Testis (tissue), 2 donors: Measurements from ENCODE around the gene SLC7A6.

Experiments used
- POLR2A ChIP-seq: fragments of 450-650 bp; IDR thresholded peaks from one replicate; pipeline ENCODE4 v1.6.1; 2017; ENCODE audit warnings: antibody characterized with exemption, mild to moderate bottlenecking, moderate library complexity
- TF ChIP-seq, protein P1 (sequence below), 3 experiments: fragments of 450-650 bp in 2 of 3; fragments of 200-600 bp in 1 of 3; sonication (generic) in 1 of 3; IDR thresholded peaks; one replicate each; pipeline ENCODE4 v1.5.1; 2016 to 2019; ENCODE audit warnings: antibody characterized with exemption in 3 of 3, mild to moderate bottlenecking in 2 of 3, moderate library complexity in 1 of 3

GRCh38 chr16:68228652-68229051 is 35.7 kb upstream of the SLC7A6 start:
- TF ChIP-seq, protein P1, sequence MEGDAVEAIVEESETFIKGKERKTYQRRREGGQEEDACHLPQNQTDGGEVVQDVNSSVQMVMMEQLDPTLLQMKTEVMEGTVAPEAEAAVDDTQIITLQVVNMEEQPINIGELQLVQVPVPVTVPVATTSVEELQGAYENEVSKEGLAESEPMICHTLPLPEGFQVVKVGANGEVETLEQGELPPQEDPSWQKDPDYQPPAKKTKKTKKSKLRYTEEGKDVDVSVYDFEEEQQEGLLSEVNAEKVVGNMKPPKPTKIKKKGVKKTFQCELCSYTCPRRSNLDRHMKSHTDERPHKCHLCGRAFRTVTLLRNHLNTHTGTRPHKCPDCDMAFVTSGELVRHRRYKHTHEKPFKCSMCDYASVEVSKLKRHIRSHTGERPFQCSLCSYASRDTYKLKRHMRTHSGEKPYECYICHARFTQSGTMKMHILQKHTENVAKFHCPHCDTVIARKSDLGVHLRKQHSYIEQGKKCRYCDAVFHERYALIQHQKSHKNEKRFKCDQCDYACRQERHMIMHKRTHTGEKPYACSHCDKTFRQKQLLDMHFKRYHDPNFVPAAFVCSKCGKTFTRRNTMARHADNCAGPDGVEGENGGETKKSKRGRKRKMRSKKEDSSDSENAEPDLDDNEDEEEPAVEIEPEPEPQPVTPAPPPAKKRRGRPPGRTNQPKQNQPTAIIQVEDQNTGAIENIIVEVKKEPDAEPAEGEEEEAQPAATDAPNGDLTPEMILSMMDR (IDR thresholded peaks at IDR 0.05), result no peak
- TF ChIP-seq POLR2A, result no peak
